Measurements from ENCODE around the gene FGF21.

GRCh38 chr19:48806818-48807589, 51.7 kb downstream of the FGF21 start:
- TF ChIP-seq, protein P1, sequence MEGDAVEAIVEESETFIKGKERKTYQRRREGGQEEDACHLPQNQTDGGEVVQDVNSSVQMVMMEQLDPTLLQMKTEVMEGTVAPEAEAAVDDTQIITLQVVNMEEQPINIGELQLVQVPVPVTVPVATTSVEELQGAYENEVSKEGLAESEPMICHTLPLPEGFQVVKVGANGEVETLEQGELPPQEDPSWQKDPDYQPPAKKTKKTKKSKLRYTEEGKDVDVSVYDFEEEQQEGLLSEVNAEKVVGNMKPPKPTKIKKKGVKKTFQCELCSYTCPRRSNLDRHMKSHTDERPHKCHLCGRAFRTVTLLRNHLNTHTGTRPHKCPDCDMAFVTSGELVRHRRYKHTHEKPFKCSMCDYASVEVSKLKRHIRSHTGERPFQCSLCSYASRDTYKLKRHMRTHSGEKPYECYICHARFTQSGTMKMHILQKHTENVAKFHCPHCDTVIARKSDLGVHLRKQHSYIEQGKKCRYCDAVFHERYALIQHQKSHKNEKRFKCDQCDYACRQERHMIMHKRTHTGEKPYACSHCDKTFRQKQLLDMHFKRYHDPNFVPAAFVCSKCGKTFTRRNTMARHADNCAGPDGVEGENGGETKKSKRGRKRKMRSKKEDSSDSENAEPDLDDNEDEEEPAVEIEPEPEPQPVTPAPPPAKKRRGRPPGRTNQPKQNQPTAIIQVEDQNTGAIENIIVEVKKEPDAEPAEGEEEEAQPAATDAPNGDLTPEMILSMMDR (IDR thresholded peaks at IDR 0.05) = no peak
- no peak for TF ChIP-seq POLR2A (IDR thresholded peaks at IDR 0.05)

All from esophagus squamous epithelium (tissue), 4 donors.